SK-N-SH (cell line): ENCODE results near the gene DENND1A.

Experiments used
- FOSL2 ChIP-seq: IDR thresholded peaks from 2 replicates; pipeline ENCODE4 v1.4.0; 2012; ENCODE audit warnings: low read depth, mild to moderate bottlenecking, moderate library complexity, borderline replicate concordance
- FOXM1 ChIP-seq: IDR thresholded peaks from 2 replicates; pipeline ENCODE4 v1.4.0; 2012; ENCODE audit warnings: low read depth, mild to moderate bottlenecking
- JUND ChIP-seq: IDR thresholded peaks from 2 replicates; pipeline ENCODE4 v1.4.0; 2012
- NRF1 ChIP-seq: IDR thresholded peaks from 2 replicates; pipeline ENCODE4 v1.6.1; 2012; ENCODE audit warnings: low read depth, mild to moderate bottlenecking, low read length
- POLR2AphosphoS5 ChIP-seq: IDR thresholded peaks from 2 replicates; pipeline ENCODE4 v1.6.1; 2012; ENCODE audit warnings: low read depth, low read length
- RFX5 ChIP-seq: IDR thresholded peaks from 2 replicates; pipeline ENCODE4 v1.6.1; 2012; ENCODE audit warnings: mild to moderate bottlenecking, improper control_type of control experiment, low read length
- SIN3A ChIP-seq: IDR thresholded peaks from 2 replicates; pipeline ENCODE4 v1.6.1; 2012; ENCODE audit warnings: low read depth, mild to moderate bottlenecking, low read length, moderate library complexity, borderline replicate concordance
- TEAD4 ChIP-seq: IDR thresholded peaks from 2 replicates; pipeline ENCODE4 v1.4.0; 2012; ENCODE audit warnings: mild to moderate bottlenecking, borderline replicate concordance; ENCODE audit not compliant: insufficient read depth
- TF ChIP-seq, protein P1 (sequence below): fragments of 200-600 bp; sonication (generic); IDR thresholded peaks from 2 replicates; pipeline ENCODE4 v1.6.1; 2017; ENCODE audit warnings: antibody characterized with exemption, mild to moderate bottlenecking, moderate library complexity
- TF ChIP-seq, protein P2 (sequence below): fragments of 150-350 bp; IDR thresholded peaks from 2 replicates; pipeline ENCODE4 v1.6.1; 2016; ENCODE audit warnings: mild to moderate bottlenecking, low read depth, low read length

DNA sequence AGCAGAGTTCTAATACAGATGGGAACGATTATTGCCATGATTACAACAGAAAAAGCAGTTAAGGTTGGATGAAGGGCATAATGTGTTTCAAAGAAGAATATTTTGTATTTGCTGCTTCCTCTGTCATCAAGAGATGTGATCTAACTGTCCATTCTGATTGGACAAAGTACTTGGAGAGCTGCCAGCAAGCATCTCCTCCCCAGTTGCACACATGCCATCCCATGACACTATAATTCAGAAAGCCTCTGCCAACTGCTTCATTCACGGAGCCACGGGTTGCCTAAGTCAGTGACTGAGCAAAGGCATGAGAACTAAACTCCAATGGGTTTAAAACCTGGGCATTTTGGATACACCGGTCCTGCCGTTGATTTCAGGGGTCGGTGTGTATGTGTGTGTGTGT lies 320.1 kb downstream of the DENND1A start:
- TF ChIP-seq TEAD4 (no peak), FOSL2 (no peak), NRF1 (no peak), JUND (no peak), FOXM1 (no peak), SIN3A (no peak), RFX5 (no peak), POLR2AphosphoS5 (no peak)
- TF ChIP-seq, protein P1, sequence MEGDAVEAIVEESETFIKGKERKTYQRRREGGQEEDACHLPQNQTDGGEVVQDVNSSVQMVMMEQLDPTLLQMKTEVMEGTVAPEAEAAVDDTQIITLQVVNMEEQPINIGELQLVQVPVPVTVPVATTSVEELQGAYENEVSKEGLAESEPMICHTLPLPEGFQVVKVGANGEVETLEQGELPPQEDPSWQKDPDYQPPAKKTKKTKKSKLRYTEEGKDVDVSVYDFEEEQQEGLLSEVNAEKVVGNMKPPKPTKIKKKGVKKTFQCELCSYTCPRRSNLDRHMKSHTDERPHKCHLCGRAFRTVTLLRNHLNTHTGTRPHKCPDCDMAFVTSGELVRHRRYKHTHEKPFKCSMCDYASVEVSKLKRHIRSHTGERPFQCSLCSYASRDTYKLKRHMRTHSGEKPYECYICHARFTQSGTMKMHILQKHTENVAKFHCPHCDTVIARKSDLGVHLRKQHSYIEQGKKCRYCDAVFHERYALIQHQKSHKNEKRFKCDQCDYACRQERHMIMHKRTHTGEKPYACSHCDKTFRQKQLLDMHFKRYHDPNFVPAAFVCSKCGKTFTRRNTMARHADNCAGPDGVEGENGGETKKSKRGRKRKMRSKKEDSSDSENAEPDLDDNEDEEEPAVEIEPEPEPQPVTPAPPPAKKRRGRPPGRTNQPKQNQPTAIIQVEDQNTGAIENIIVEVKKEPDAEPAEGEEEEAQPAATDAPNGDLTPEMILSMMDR, result no peak
- TF ChIP-seq, protein P2, sequence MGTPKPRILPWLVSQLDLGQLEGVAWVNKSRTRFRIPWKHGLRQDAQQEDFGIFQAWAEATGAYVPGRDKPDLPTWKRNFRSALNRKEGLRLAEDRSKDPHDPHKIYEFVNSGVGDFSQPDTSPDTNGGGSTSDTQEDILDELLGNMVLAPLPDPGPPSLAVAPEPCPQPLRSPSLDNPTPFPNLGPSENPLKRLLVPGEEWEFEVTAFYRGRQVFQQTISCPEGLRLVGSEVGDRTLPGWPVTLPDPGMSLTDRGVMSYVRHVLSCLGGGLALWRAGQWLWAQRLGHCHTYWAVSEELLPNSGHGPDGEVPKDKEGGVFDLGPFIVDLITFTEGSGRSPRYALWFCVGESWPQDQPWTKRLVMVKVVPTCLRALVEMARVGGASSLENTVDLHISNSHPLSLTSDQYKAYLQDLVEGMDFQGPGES, result no peak
